ENCODE data around the gene ZNF512B. TPM values are rescaled to one million over a fixed set of nuclear protein-coding genes. Genes with fewer than 3 reads are reported as not detected.
"Not testable (repeated sequence)": the region's sequence is repeated elsewhere in the genome, so short reads cannot be mapped to it uniquely, and the experiment has no call there.

The ZNF512B gene
- total RNA-seq, 4 donors from 2014 or later = 5.8 to 7.4 (median 6.4) TPM

- no peak for DNase-seq
- H3K4me1 ChIP-seq = no peaks in the 10 kb centered on the region
- no peaks in the 10 kb centered on the region for H3K27me3 ChIP-seq
- H3K4me3 ChIP-seq = no peak overlapping the region
- peaks cover 0 to 65% (median 0%) of the 10 kb centered on the region in 3 donors for H3K36me3 ChIP-seq
- no peak for TF ChIP-seq POLR2A (IDR thresholded peaks at IDR 0.05)
- no peak for TF ChIP-seq CTCF (IDR thresholded peaks at IDR 0.05)
- H3K27ac ChIP-seq = no peak overlapping the region
- H3K9me3 ChIP-seq = no peaks in the 10 kb centered on the region
These were observed 43.4 kb downstream of the ZNF512B start for GRCh38 chr20:63926298-63926697.

- no peak for DNase-seq
- no peaks in the 10 kb centered on the region for H3K4me1 ChIP-seq
- H3K9me3 ChIP-seq = no peaks in the 10 kb centered on the region
- peaks cover 0 to 60% (median 0%) of the 10 kb centered on the region in 3 donors for H3K36me3 ChIP-seq
- TF ChIP-seq CTCF (IDR thresholded peaks at IDR 0.05) (no peak), POLR2A (IDR thresholded peaks at IDR 0.05) (no peak)
- no peak overlapping the region for H3K27ac ChIP-seq
- no peak overlapping the region for H3K4me3 ChIP-seq
- no peaks in the 10 kb centered on the region for H3K27me3 ChIP-seq
These were observed 45.5 kb downstream of the ZNF512B start for GRCh38 chr20:63924241-63924640.

DNA sequence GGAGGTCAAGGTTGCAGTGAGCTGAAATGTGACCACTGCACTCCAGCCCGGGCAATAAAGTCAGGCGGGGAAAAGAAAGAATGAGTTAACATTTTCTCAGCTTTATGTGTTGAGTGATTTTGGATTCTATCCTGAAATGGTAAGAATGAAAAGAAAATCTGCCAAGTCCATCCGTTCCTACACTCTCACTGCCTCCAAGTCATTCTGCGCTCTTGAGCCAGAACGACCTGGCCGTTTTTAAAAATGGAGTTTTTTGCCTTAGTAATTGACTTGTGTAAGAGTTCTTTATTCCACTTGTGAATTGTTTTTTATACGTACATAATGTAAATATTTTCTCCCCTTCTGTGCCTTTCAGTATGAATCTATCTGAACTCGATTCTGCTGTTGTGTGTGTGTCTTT, 46.1 kb downstream of the ZNF512B start:
- Histone ChIP-seq H3K27me3 (no peaks in the 10 kb centered on the region), H3K27ac (no peak overlapping the region), H3K36me3 (peaks cover 0 to 60% (median 0%) of the 10 kb centered on the region in 3 donors), H3K4me3 (no peak overlapping the region), H3K4me1 (no peaks in the 10 kb centered on the region), H3K9me3 (no peaks in the 10 kb centered on the region)
- DNase-seq = no peak
- TF ChIP-seq CTCF (IDR thresholded peaks at IDR 0.05) (no peak), POLR2A (IDR thresholded peaks at IDR 0.05) (no peak)

DNA sequence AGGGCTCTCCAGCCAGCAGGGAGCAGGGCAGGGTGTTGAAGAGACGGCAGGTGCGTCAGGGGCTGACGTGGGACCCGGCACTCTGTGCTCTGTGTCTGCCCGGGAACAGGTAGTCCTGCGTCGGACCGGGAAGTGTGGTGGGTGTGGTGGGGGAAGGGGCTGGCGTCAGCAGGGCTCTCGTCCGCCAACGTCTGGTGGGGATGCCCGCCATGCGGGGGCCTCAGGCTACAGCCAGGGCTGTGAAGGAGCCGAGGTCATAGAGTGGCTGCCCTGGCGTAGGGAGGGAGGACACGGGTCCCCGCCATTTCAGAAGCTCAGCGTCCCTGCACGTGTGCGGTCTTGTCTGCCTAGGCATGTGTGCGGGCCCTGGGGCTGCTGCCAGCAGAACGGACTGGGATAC, 49.5 kb downstream of the ZNF512B start:
- Histone ChIP-seq H3K27ac (no peak overlapping the region), H3K36me3 (peaks cover 0 to 52% (median 0%) of the 10 kb centered on the region in 3 donors), H3K27me3 (no peaks in the 10 kb centered on the region), H3K4me1 (no peaks in the 10 kb centered on the region), H3K9me3 (peaks cover 0 to 5% (median 0%) of the 10 kb centered on the region in 4 donors), H3K4me3 (no peak overlapping the region)
- TF ChIP-seq CTCF (IDR thresholded peaks at IDR 0.05) (no peak), POLR2A (IDR thresholded peaks at IDR 0.05) (no peak)
- DNase-seq = no peak

GRCh38 chr20:63919130-63919529, 50.6 kb downstream of the ZNF512B start:
- H3K4me1 ChIP-seq = no peaks in the 10 kb centered on the region
- H3K27me3 ChIP-seq = no peaks in the 10 kb centered on the region
- TF ChIP-seq POLR2A (IDR thresholded peaks at IDR 0.05) = no peak
- TF ChIP-seq CTCF (IDR thresholded peaks at IDR 0.05) = no peak
- peaks cover 0 to 43% (median 0%) of the 10 kb centered on the region in 3 donors for H3K36me3 ChIP-seq
- DNase-seq = no peak
- no peak overlapping the region for H3K4me3 ChIP-seq
- no peak overlapping the region for H3K27ac ChIP-seq
- H3K9me3 ChIP-seq = peaks cover 0 to 5% (median 0%) of the 10 kb centered on the region in 4 donors

DNA sequence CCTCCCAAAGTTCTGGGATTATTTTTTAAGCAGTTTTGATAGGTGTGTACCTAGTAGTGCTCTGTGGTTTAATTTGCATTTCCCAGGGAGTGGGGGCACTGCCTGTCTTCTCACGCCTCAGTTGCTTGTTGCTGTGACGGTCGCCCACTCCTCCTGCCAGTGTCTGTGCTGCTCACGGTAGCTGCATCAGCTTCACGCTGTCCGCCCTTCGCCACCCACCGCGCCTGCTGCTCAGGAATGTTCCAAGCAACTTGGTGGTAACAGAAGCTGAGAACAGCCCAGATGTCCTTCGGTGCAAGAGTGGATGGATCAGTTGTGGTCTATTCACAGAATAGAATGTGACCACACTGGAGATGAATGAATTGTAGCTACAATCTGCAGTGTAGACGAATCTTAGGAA, 51.9 kb downstream of the ZNF512B start:
- Histone ChIP-seq H3K27ac (no peak overlapping the region), H3K27me3 (no peaks in the 10 kb centered on the region), H3K4me3 (no peak overlapping the region), H3K4me1 (peaks cover 0 to 3% (median 0%) of the 10 kb centered on the region in 4 donors), H3K36me3 (peaks cover 0 to 40% (median 0%) of the 10 kb centered on the region in 3 donors), H3K9me3 (peaks cover 0 to 5% (median 0%) of the 10 kb centered on the region in 4 donors)
- TF ChIP-seq CTCF (IDR thresholded peaks at IDR 0.05) = no peak
- no peak for TF ChIP-seq POLR2A (IDR thresholded peaks at IDR 0.05)
- DNase-seq = no peak

- peaks cover 0 to 34% (median 0%) of the 10 kb centered on the region in 3 donors for H3K36me3 ChIP-seq
- not testable (repeated sequence) for H3K27me3 ChIP-seq, H3K4me3 ChIP-seq, H3K27ac ChIP-seq, DNase-seq, H3K9me3 ChIP-seq
- H3K4me1 ChIP-seq = peaks cover 0 to 15% (median under 1%) of the 10 kb centered on the region in 4 donors
These were observed 53.3 kb downstream of the ZNF512B start for GRCh38 chr20:63916371-63916939.

All from Peyer's patch (tissue), 4 donors.